ENCODE data around the gene SLCO2A1.

- TF ChIP-seq CTCF (IDR thresholded peaks at IDR 0.05) (no peak), POLR2A (IDR thresholded peaks at IDR 0.05) (no peak)
Measured at GRCh38 chr3:133905376-133905775, 124.3 kb downstream of the SLCO2A1 start.
